Measurements from ENCODE around the gene DNAI7. TPM values are rescaled to one million over a fixed set of nuclear protein-coding genes. Genes with fewer than 3 reads are reported as not detected.
A peak's percentile ranks its signal among the peaks of the same experiment; 100 is the strongest.

Gene DNAI7
- total and polyA plus RNA-seq, 9 donors = 0.65 to 9.5 (median 2.1) TPM

GRCh38 chr12:25162866-25163265, 32.1 kb downstream of the DNAI7 start:
- H3K27me3 ChIP-seq = no peaks in the 10 kb centered on the region
- no peaks in the 10 kb centered on the region for H3K9me3 ChIP-seq
- intact Hi-C loops (cut with DNase I) = no loop called here
- TF ChIP-seq EP300 (IDR thresholded peaks at IDR 0.05) = no peak
- TF ChIP-seq CTCF (IDR thresholded peaks at IDR 0.05) = no peak
- TF ChIP-seq POLR2A (IDR thresholded peaks at IDR 0.05) = no peak
- no peak overlapping the region for H3K4me3 ChIP-seq
- no peak overlapping the region for H3K27ac ChIP-seq
- no peaks in the 10 kb centered on the region for H3K36me3 ChIP-seq
- DNase-seq = no peak
- H3K4me1 ChIP-seq (ENCODE audit: insufficient read depth) = no peaks in the 10 kb centered on the region
- 45 to 57% (median 48%) methylated on average over 6 of the region's 6 CpGs for WGBS, 3 donors

GRCh38 chr12:25156061-25156460, 38.9 kb downstream of the DNAI7 start:
- Histone ChIP-seq H3K9me3 (no peaks in the 10 kb centered on the region), H3K4me3 (no peak overlapping the region), H3K27ac (no peak overlapping the region), H3K4me1 (ENCODE audit: insufficient read depth) (no peaks in the 10 kb centered on the region), H3K27me3 (no peaks in the 10 kb centered on the region), H3K36me3 (no peaks in the 10 kb centered on the region)
- TF ChIP-seq POLR2A (IDR thresholded peaks at IDR 0.05) (no peak), CTCF (IDR thresholded peaks at IDR 0.05) (no peak), EP300 (IDR thresholded peaks at IDR 0.05) (no peak)
- intact Hi-C loops (cut with DNase I) = no loop called here
- 93 to 96% (median 94%) methylated on average over 4 of the region's 4 CpGs for WGBS, 3 donors
- no peak for DNase-seq

- WGBS, 3 donors = 39 to 47% (median 40%) methylated on average over 2 of the region's 2 CpGs
- Histone ChIP-seq H3K27me3 (no peaks in the 10 kb centered on the region), H3K4me1 (ENCODE audit: insufficient read depth) (no peaks in the 10 kb centered on the region), H3K4me3 (no peak overlapping the region), H3K9me3 (no peaks in the 10 kb centered on the region), H3K27ac (no peak overlapping the region), H3K36me3 (no peaks in the 10 kb centered on the region)
- no peak for TF ChIP-seq POLR2A (IDR thresholded peaks at IDR 0.05)
- TF ChIP-seq CTCF (IDR thresholded peaks at IDR 0.05) = peak in 2 of 3 donors; percentile 19 to 50
- intact Hi-C loops (cut with DNase I) = no loop called here
- DNase-seq = no peak
Observed at GRCh38 chr12:25155022-25155576, 39.9 kb downstream of the DNAI7 start.

GRCh38 chr12:25152055-25152454, 42.9 kb downstream of the DNAI7 start:
- Histone ChIP-seq H3K27me3 (no peaks in the 10 kb centered on the region), H3K9me3 (no peaks in the 10 kb centered on the region), H3K27ac (no peak overlapping the region), H3K4me1 (ENCODE audit: insufficient read depth) (no peaks in the 10 kb centered on the region), H3K36me3 (no peaks in the 10 kb centered on the region), H3K4me3 (no peak overlapping the region)
- DNase-seq = no peak
- TF ChIP-seq EP300 (IDR thresholded peaks at IDR 0.05) (no peak), CTCF (IDR thresholded peaks at IDR 0.05) (no peak), POLR2A (IDR thresholded peaks at IDR 0.05) (no peak)
- WGBS, 3 donors = 73 to 76% (median 74%) methylated on average over 5 of the region's 5 CpGs
- intact Hi-C loops (cut with DNase I) = no loop called here
